DMS114 treated with DMSO at 0.1 percent for 48 hours (cell line): ENCODE measurements around the gene ETFA.
"Not testable (repeated sequence)": the region's sequence is repeated elsewhere in the genome, so short reads cannot be mapped to it uniquely, and the experiment has no call there.

Experiments
- DNase-seq: peaks from one replicate; lab custom pipeline; 2025; ENCODE audit not compliant: unreplicated experiment; lab: John Stamatoyannopoulos, UW

ETFA gene

DNA sequence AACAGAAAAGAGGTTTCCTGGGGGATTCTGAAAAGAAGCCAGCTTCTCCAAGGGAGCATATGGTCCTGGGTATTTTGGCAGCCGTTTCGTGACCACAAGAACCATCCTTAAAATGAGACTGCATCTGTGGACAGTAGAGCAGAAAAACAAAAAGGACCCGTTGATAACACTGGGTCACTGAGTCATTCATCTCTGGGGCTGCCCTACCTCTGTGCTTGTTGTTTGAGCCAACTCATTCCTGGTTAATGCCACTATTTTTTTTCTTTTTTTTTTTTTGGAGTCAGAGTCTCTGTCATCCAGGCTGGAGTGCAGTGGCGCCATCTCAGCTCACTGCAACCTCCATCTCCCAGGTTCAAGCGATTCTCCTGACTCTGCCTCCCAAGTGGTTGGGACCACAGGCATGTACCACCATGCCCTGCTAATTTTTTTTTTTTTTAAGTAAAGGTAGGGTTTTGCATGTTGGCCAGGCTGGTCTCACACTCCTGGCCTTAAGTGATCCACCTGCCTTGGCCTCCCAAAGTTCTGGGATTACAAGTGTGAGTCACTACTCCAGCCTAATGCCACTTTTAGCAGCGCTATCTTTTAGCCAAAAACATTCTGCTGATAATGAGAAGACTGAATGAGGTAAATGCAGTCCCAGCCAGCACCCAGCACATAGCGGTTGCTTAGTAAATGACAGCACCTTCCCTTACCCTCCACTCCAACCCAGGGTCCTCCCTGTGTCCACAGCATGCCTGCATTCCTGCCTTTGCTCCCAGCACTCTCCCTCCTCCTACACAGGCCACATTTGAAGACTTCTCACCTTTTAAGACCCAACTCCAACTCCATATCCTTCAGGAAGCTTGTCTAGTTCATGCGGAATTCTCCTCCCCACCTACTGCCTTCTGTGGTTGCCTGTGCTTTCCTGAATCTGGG is 16.2 kb upstream of the ETFA start:
- DNase-seq: no peak

DNA sequence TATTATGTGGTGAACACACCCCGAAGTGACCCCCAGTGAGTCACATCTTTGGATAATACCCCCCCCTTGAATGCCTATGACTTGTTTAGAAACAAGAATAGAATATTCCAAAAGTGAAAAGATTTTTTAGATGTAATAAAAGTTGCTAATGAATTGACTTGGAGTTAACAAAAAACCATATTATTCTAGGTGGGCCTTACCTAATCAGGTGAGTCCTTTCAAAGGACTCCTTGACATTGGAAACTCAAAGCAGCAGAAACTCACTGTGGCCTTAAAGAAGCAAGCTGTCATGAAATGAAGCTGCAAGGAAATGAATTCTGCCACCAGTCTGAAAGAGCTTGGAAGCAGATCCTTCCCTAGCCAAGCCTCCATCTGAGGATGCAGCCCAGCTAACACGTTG is 14.4 kb upstream of the ETFA start:
- DNase-seq: no peak

DNA sequence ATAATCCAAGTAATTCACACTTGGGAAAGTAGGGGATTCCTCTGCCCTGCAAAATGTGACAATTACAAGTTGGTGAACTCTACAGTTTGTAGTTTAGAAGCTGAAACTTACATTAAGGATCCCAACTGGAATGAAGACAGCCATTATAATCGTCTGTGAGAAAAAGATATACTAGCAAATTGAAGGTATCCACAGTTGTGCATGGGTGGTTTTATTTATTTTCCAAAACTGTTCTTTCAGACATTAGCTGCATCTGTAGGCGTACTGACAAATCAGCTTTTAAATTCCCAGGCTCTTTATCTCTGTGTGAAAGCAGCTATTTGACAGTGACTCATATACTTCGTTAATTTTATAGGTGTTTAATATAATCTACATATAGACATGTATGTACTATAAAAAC is 12.8 kb upstream of the ETFA start:
- no peak for DNase-seq

DNA sequence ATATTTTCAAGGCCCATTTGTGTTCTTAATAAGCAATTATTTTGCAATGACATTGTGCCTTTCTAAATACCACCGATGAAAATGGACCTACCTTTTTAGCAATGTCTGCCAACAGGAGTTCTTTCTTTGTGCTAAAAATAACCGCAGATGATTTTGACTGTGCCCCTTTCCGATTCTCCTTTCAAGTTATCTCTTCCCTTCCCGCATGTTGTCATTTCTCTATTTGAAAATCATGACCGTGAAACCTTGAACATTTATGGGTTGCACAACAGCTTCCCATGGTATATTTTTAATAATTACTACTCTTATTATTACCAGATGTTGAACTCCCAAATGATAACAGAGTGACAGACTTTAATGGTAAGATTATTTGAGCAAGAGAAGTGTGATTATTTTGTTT is 10.3 kb upstream of the ETFA start:
- no peak for DNase-seq

DNA sequence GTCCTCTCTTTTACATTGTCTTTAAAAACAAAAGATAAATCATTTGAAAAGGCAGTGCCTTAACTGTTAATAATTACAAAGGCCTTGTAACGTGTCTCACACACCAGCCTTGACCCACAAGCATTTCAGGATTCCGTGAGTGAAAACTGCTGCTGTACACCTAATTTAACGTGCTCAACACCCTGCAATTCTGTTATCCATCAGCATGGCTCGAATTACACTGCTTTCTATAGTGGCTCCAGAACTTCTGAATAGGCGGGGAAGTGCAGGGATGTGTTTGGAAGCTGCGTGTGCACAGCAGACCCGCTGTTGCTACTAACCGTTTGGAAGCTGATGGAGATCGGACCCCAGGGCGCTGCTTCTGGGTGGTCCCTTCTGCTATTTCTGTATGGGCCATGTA is 9.9 kb upstream of the ETFA start:
- no peak for DNase-seq

DNA sequence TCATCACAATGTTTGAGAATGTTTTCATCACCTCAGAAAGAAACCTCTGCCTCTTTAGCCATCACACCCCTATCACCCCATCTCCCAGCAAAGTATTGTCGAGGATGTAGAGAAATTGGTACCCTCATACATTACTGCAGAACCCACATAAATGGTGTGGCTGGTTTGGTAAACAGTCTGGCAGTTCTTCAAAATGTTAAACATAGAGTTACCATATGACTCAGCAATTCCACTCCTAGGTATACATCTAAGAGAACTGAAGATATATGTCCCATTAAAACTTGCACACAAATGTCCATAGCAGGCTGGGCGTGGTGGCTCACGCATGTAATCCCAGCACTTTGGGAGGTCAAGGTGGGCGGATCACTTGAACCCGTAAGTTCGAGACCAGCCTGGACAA is 8.7 kb upstream of the ETFA start:
- DNase-seq: no peak

DNA sequence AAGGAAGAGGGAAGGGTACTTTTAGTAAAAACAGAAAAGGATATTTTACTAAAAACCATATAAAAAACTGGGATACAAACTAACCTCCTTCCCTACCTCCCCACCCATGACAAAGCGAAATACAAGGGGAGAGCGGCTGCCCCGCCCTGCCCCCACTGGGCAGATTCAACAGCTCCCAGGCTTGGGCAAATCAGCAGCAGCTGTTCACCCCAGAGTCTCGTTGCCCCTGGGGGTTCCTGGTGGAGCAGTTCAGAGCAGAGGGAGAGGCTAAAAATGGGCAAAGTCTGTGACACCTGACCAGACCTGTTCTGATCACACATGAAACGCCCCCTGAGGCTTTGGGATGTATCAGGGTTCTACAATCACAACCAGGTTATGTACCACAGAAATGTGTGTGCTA is 2.5 kb upstream of the ETFA start:
- DNase-seq: no peak

DNA sequence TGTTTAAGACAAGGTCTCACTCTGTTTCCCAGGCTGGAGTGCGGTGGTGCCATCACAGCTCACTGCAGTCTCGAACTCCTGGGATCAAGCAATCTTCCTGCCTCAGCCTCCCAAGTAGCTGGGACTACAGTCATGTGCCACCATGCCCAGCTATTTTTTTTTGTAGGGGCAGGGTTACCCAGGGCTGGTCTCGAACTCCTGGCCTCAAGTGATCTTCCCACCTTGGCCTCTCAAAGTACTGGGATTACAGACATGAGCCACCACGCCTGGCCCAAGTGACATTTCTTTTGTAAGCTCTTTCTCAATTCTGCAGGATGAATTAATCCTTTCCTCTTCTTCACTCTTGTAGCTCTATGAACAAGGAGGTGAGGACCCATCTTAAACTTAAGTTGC is 1.9 kb upstream of the ETFA start:
- not testable (repeated sequence) for DNase-seq

DNA sequence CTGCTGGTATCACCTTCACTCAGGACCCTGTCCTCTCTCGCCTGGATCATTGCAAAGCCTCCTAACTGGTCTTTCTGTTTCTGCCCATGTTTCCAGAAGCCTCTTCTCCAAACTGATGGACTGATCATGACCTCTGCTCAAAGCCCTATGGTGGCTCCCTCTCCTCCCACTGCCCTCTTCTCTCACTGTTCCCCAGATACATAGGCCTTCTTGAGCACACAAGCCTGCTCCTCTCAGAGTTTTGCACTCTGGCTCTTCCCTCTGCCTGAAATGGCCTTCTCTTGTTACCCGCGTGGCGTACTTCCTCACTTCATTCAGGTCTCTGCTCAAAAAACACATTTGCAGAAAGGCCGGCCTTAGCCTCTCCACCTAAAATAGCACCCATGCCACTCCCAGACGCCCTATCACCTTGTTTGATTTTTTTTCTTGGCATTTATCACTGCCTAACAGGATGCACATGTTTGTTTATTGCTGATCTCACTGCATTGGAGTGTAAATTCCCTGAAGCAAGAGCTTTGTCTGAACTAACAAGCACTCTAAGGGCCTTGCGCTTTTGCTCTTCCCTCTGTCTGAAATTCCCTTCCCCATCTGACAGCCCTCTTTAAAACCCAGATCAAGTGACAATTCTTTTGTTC is 1.4 kb upstream of the ETFA start:
- DNase-seq: no peak

DNA sequence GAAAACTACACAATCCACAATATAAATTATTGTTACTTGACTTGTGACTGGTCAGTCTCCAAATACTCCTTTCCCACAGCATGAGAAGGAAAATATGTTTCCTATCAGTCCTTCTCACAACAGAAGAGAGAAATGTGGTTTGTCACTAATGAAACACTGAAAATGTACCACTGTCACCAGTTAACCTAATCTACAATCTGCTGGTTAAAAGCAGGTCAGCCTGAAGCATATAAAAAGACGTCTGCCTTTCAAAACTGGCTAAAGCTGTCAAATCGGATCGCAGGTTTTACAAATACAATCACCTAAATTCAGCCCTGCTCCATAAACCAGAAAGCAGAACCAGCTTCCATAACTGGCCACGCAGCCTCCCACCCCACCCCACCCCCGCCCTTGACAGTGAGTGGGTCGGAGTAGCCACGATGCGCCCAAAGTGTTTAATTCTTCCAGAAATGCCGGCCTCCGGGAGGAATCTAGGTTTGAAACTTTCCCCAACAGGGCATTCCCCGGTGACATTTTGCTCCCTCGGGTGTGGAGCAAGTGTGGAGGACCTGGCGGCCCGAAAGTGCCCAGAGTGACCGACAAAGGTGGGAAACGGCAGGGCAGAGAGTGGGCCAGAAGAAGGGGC is 682 bp downstream of the ETFA start:
- no peak for DNase-seq

DNA sequence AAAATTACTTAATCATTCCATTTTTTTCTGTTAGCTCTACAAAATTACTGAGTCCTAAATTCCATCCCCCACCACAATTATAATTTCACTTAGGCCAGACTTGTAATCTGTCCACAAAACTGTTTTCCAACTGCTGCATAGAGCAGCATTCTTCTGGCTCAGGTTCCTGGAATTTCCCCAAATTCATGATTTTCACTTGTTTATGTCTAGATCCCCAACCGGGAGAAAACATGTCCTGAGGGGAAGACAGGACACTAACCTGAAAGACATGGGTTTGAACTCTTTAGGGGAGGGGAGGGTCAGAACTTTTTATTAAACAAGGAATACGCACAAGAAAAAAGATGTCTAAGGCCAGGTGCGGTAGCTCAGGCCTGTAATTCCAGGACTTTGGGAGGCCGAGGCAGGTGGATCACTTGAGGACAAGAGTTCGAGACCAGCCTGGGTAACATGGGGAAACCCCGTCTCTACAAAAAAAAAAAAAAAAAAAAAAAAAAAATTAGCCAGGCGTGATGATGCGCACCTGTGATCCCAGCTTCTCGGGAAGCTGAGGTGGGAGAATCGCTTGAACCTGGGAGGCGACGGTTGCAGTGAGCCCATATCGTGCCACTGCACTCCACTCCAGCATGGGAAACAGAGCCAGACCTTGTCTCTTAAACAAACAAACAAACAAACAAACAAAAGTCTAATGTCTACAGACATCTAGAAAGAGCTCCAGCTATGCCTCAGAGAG is 1.5 kb downstream of the ETFA start:
- DNase-seq: no peak

DNA sequence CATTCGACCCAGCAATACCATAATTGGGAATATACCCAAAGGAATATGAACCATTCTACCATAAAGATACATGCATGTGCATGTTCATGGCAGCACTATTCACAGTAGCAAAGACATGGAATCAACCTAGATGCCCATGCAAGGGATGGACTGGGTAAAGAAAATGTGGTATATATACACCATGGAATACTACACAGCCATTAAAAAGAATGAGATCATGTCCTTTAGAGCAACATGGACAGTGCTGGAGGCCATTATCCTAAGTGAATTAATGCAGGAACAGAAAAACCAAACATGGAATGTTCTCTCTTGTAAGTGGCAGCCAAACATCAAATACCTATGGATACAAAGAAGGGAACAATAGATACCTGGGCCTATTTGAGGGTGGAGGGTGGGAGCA is 7.4 kb downstream of the ETFA start:
- DNase-seq: no peak

DNA sequence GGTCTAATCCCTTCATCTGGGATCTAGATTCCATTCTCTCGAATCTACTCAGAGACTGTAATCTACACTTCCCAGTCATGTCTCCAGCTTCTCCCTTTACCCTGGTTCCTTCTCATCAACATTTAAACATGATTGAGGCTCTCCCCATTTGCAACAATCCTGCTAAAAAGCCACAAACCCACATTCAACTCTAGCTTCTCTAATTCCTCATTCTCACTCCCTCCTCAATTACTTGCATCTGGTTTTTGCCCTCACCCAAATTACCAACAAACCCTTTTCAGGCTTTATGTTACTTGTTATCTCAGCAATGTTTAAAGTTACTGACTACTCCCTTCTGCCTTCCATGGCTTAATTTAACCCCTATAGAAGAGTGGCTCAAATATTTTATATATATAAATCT is 11.5 kb downstream of the ETFA start:
- no peak for DNase-seq

DNA sequence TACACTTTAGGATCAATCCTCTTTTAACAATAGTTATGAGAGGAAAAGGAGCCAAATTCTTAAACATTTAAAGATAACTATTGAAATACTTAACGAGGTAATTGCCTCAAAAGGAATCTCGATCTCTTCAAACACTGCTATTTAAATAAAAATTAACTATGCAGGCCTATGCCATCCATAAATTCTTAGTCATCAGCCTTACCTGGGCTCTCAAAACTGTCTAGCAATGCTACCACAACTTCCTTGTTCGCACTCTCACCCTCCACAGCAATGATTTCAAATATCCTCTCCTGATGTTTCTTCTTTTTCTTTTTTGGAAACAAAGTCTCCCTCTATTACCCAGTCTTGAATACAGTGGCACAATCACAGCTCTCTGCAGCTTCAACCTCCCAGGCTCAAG is 12.3 kb downstream of the ETFA start:
- no peak for DNase-seq

DNA sequence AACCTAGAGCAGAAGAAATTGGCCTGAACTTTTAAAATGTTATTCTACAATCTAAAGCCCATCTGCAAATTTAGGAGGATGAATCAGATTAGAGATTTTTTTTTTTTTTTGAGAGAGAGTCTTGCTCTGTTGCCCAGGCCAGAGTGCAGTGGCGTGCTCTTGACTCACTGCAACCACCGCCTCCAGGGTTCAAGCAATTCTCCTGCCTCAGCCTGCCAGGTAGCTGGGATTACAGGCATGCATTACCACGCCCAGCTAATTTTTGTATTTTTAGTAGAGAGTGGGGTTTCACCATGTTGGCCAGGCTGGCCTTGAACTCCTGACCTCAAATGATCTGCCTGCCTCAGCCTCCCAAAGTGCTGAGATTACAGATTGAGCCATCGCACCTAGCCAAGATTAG is 13.3 kb downstream of the ETFA start:
- not testable (repeated sequence) for DNase-seq

DNA sequence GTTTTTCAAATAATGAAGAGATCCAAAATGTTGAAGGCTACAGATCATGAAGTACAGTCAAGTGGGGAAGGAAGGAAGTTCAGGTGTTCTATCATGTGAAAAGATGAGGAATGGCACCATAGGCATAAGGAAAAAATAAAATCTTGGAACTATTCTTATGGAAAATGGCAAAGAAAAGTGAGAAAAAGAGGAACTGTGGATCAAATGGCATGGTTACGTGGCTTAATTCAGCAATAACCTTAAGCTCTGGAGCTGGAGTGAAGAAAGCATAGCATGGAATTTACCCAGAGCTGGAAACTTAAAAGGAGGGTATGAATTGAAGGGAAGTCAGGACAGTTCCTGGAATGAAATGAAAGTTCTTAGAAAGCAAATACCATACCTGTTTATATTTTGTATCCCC is 14.4 kb downstream of the ETFA start:
- no peak for DNase-seq

DNA sequence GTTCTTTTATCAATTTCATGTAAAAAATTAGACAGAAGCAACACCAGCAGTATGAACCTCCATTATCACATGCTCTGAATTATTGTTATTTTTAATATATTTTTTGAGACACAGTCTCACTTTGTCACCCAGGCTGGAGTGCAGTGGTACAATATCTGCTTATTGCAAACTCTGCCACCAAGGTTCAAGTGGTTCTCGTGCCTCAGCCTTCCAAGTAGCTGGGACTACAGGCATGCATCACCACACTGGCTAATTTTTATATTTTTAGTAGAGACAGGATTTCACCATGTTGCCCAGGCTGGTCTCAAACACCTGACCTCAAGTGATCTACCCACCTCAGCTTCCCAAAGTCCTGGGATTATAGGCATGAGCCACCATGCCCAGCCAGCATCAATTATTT is 16.8 kb downstream of the ETFA start:
- not testable (repeated sequence) for DNase-seq

DNA sequence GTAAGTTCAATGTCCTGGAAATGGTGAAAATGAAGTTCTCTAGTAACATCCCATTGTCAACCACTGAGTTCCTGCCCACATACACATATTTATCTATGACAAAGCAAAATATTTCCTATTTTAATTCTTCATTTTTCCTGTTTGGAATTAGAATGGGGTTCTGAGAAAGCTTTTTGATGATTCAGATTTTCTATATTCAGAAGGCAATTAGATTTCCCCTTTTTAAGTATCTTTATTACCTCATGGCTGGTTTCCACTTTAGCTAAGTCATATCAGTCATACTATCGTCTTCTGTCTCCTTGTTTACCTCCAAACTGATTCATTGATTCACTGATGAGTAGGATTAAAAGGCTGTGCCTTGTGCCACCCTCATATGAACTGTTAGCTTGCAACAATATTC is 17.9 kb downstream of the ETFA start:
- DNase-seq: no peak

DNA sequence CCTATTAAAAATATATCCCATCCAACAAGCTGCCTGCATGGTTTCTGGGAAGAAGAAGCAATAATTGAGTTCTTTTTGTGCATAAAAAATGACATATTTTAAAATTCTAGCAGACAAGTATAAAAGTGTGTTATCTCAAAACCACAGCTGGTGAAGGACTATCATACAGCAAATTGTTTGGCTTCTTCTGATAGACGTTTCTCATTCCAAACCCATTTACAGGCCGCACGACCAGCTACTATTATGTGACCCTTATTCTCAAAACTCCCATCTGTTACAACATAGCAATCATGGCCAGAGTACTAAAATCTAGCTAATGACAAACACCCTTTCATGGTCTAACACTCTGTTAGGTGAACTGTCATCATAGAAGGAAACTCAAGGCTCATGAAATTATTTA is 21.7 kb downstream of the ETFA start:
- DNase-seq: no peak

DNA sequence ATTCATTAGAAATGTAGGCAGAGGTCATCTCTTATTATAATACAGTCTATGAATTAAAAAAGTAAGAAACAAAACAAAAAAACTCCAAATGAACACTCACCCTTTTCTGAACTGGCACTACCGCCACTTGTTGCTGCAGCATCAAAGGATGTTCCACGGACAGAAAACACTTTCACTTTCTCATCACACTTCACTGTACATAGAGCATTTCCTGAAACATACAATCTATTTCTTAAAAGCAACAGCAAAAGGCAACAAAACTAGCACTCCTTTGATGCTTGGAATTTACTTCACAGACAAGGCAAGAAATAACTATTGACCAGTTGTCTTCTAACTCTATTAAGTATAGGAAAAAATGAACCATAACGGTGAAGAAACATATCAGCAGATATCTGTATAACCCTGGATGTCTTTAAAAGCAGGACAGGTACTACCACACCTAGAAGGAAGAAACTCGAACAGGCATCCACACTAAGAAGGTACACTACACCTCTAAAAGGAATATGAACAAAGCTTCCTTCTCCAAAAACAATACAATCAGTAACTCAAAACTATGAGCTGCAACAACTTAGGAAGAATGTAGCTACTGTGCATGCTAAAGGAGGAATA is 24.9 kb downstream of the ETFA start:
- no peak for DNase-seq

DNA sequence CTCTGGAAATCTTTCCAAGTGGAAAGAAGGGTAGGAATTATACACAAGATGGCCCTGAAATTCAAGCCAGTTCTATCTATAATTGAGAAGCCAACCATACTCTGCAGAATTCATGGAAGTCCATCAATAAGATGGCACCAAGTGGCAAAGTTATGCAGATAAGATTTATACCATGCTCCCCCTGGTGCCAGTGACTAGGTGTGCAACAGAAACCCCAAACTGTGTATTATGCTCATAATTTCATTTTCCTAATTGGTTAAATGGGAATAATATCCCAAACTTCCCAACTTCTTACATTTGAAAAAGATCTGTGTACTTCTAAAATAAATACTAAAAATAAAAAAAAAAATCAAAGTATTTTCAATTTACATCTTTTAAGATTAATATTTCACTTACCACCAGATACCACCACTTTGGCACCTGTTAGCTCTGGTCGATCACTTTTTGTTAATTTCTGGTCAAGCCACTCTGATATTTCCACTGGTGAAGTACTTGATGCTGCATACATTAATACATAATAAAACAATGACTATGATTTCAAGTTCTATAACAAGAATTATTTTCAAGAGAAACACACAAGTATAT is 25.9 kb downstream of the ETFA start:
- no peak for DNase-seq
